Measurements from ENCODE around the gene DNAH7.

DNA sequence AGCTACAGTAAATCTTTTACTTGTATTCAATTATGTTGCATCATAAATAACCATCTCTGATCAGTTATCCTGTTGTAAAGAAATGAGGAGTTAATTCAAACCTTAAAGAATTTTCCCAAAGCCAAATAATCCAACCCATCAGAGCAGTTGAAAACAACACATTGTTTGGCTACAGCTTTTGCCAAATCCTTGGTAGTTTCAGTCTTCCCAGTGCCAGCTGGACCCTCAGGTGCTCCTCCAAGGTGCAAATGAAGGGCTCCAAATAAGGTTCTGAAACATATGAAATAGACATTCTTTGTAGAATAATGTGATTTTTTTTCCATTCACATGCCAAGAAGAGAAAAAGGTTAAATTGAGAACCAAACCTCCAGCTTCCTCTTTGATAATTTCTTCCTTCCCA is 158.7 kb downstream of the DNAH7 start:
- no peak for TF ChIP-seq POLR2A (IDR thresholded peaks at IDR 0.05; ENCODE audit: low read length)
- no peak for TF ChIP-seq GATA1 (IDR thresholded peaks at IDR 0.05; ENCODE audit: low read depth, low read length)
